ENCODE results near the gene SHB.

- TF ChIP-seq CTCF (IDR thresholded peaks at IDR 0.05) (no peak), POLR2A (IDR thresholded peaks at IDR 0.05) (no peak)
Measured at GRCh38 chr9:37969558-37970300, 99.3 kb downstream of the SHB start.

All from lower leg skin (tissue), 3 donors.